Activated naive CD4-positive, alpha-beta T cell treated with anti-CD3 and anti-CD28 coated beads, Interleukin-2, amount 50 U/mL, for 72 hours (primary cell): ENCODE results near the gene DEPP1. TPM values are rescaled to one million over a fixed set of nuclear protein-coding genes. Genes with fewer than 3 reads are reported as not detected.

ENCODE experiments used
- total RNA-seq, 2 donors: library from RNA; stranded (reverse); gene quantifications; one replicate each; pipeline ENCODE4 v1.2.3, GENCODE V29; 2022

The DEPP1 gene
- total RNA-seq, 2 donors from 2014 or later = 0.32 to 1.7 TPM

Other genes starting within 250 kb of the DEPP1 start
- gene TMEM72, start 67.5 kb downstream of the DEPP1 start, total RNA-seq = not detected
- 1 to 10 TPM; 1.5 to 4.1 TPM for gene RASSF4, start 19.0 kb downstream of the DEPP1 start, total RNA-seq
- gene ZNF22, start 22.1 kb upstream of the DEPP1 start, total RNA-seq = 10 to 100 TPM in 1 of 2 donors, 1 to 10 TPM in 1; 3.1 to 20.9 TPM